Measurements from ENCODE around the gene FAM43A.

FAM43A gene

GRCh38 chr3:194683380-194683779 lies 2.3 kb upstream of the FAM43A start:
- no peak for TF ChIP-seq POLR2AphosphoS5 (IDR thresholded peaks at IDR 0.05; ENCODE audit: low read depth, low read length)
- TF ChIP-seq TAF1 (IDR thresholded peaks at IDR 0.05; ENCODE audit: borderline replicate concordance, insufficient read depth, low read length): no peak
- TF ChIP-seq SIN3A (IDR thresholded peaks at IDR 0.05; ENCODE audit: borderline replicate concordance, insufficient read depth, low read length): no peak
- TF ChIP-seq REST (IDR thresholded peaks at IDR 0.05; ENCODE audit: insufficient read depth in 1 of 2, low read depth in 2 of 2, low read length in 2 of 2): no peak
- no peak for TF ChIP-seq FOXP2 (optimal IDR thresholded peaks at IDR 0.05; ENCODE audit: borderline replicate concordance, extremely low read depth, extremely low read length, insufficient read depth)

- TF ChIP-seq POLR2AphosphoS5 (IDR thresholded peaks at IDR 0.05; ENCODE audit: low read depth, low read length): no peak
- TF ChIP-seq FOXP2 (optimal IDR thresholded peaks at IDR 0.05; ENCODE audit: borderline replicate concordance, extremely low read depth, extremely low read length, insufficient read depth): no peak
- no peak for TF ChIP-seq TAF1 (IDR thresholded peaks at IDR 0.05; ENCODE audit: borderline replicate concordance, insufficient read depth, low read length)
- no peak for TF ChIP-seq SIN3A (IDR thresholded peaks at IDR 0.05; ENCODE audit: borderline replicate concordance, insufficient read depth, low read length)
- TF ChIP-seq REST (IDR thresholded peaks at IDR 0.05; ENCODE audit: insufficient read depth in 1 of 2, low read depth in 2 of 2, low read length in 2 of 2): no peak
These were observed 492 bp upstream of the FAM43A start for GRCh38 chr3:194685065-194685717.

GRCh38 chr3:194686414-194686815 lies 732 bp downstream of the FAM43A start:
- TF ChIP-seq TAF1 (IDR thresholded peaks at IDR 0.05; ENCODE audit: borderline replicate concordance, insufficient read depth, low read length): no peak
- no peak for TF ChIP-seq POLR2AphosphoS5 (IDR thresholded peaks at IDR 0.05; ENCODE audit: low read depth, low read length)
- no peak for TF ChIP-seq SIN3A (IDR thresholded peaks at IDR 0.05; ENCODE audit: borderline replicate concordance, insufficient read depth, low read length)
- no peak for TF ChIP-seq REST (IDR thresholded peaks at IDR 0.05; ENCODE audit: insufficient read depth in 1 of 2, low read depth in 2 of 2, low read length in 2 of 2)
- TF ChIP-seq FOXP2 (optimal IDR thresholded peaks at IDR 0.05; ENCODE audit: borderline replicate concordance, extremely low read depth, extremely low read length, insufficient read depth): no peak

GRCh38 chr3:194686816-194687637 lies 1.3 kb downstream of the FAM43A start:
- no peak for TF ChIP-seq SIN3A (IDR thresholded peaks at IDR 0.05; ENCODE audit: borderline replicate concordance, insufficient read depth, low read length)
- TF ChIP-seq FOXP2 (optimal IDR thresholded peaks at IDR 0.05; ENCODE audit: borderline replicate concordance, extremely low read depth, extremely low read length, insufficient read depth): no peak
- TF ChIP-seq POLR2AphosphoS5 (IDR thresholded peaks at IDR 0.05; ENCODE audit: low read depth, low read length): no peak
- TF ChIP-seq TAF1 (IDR thresholded peaks at IDR 0.05; ENCODE audit: borderline replicate concordance, insufficient read depth, low read length): no peak
- no peak for TF ChIP-seq REST (IDR thresholded peaks at IDR 0.05; ENCODE audit: insufficient read depth in 1 of 2, low read depth in 2 of 2, low read length in 2 of 2)

All from PFSK-1 (cell line).